HG03469 (cell line): ENCODE data around the gene ZSCAN25.
"Not testable (repeated sequence)": the region's sequence is repeated elsewhere in the genome, so short reads cannot be mapped to it uniquely, and the experiment has no call there.

Source experiments
- ATAC-seq: cut with Tn5 transposase; IDR thresholded peaks from one replicate; pipeline ENCODE4 v1.9.1; 2021; ENCODE audit warnings: mild to moderate bottlenecking, moderate library complexity, moderate number of reproducible peaks; ENCODE audit not compliant: unreplicated experiment

Gene ZSCAN25

GRCh38 chr7:99644431-99644830 is 27.7 kb downstream of the ZSCAN25 start:
- ATAC-seq: no peak

GRCh38 chr7:99645590-99645989 is 28.8 kb downstream of the ZSCAN25 start:
- no peak for ATAC-seq

- ATAC-seq: no peak
These were observed 32.1 kb downstream of the ZSCAN25 start for GRCh38 chr7:99648843-99649242.

DNA sequence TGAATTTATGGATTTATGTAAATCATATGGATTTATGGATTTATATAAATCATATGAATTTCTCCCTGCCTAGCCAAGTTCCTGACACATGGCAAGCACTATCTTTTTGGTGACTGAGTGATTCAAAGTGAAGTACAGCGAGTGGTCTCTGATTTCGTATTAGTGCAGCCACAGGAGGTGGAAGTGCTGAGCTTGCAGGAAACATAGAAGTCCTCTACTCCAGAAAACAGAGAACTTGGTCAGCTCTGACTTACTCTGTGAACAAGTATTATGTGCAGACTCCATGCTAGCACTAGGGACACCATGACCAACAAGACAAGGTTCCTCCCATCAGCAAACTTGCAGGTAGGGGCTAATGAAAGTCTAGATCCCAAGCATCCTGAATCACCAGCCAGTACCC is 34.5 kb downstream of the ZSCAN25 start:
- no peak for ATAC-seq

- ATAC-seq: no peak
These were observed 35.9 kb downstream of the ZSCAN25 start for GRCh38 chr7:99652671-99653070.

DNA sequence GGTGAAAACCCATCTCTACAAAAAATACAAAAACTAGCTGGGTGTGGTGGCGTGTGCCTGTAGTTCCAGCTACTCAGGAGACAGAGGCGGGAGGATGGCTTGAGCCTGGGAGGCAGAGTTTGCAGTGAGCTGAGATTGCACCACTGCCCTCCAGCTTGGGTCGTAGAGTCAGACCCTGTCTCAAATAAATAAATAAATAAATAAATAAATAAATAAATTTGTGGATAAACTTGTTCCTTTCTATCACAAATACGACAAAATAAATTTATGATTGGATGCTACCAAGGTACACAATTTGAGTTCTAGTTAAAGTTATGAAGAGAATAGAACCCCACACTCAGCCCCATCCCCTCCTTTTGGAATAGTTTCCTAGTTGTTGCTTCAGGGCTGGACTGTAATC is 36.5 kb downstream of the ZSCAN25 start:
- not testable (repeated sequence) for ATAC-seq

GRCh38 chr7:99653754-99654153 is 37.0 kb downstream of the ZSCAN25 start:
- no peak for ATAC-seq

GRCh38 chr7:99654626-99655025 is 37.9 kb downstream of the ZSCAN25 start:
- not testable (repeated sequence) for ATAC-seq

GRCh38 chr7:99657879-99658278 is 41.1 kb downstream of the ZSCAN25 start:
- ATAC-seq: not testable (repeated sequence)

GRCh38 chr7:99665312-99666012 is 48.7 kb downstream of the ZSCAN25 start:
- ATAC-seq: no peak

DNA sequence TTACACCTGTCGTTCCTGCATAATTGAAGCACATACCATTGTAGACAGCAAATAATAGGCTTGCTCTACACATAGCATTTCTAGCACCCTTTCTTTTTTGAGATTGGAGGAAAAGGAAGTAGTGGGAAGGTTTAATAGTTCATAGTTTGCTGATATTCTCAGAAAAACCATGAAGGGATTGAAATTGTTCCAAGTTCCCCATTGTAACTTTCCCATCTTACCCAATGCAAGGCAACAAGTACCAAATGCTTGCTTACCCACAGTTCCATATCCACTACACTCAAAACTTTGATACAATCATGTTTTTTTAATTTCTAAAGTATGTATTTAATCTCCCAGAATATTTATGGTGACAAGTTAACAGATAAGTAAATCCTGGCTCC is 49.3 kb downstream of the ZSCAN25 start:
- no peak for ATAC-seq

DNA sequence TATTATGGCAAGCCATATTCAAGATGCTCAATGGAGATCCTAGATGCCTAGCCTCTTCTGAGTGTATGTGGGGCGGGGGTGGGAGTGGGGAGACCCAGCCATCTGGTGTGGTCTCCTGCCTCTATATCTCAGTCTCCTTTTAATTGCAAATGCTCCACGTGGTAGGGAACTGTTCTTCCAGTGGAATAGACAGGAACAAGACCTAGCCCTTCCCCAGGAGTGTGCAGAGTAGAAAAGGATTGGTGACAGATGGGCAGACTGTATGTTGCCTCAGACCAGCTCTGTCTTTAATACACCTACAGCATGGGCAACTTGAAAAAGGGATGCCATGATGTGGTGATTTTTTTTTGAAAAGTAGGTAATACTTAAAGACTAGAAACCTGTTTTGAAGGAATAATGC is 50.4 kb downstream of the ZSCAN25 start:
- ATAC-seq: no peak

DNA sequence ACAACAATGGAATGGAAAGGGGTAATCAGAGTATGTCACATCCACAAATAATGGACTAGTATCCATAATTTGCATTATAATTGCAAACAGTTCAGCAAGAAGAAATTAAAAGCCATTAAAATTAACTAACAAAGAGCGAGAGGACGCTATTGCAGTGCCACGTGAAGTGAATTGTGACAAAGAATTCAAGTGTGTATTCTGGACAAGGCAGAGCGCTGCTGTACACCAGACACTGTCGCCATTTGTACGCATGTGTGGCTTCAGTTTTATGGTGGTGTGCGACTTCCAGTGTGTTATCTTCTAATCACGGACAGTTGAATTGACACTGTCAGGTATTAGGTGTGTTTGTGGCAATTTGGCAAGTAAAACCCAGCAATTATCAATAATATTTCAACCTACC is 51.8 kb downstream of the ZSCAN25 start:
- no peak for ATAC-seq

DNA sequence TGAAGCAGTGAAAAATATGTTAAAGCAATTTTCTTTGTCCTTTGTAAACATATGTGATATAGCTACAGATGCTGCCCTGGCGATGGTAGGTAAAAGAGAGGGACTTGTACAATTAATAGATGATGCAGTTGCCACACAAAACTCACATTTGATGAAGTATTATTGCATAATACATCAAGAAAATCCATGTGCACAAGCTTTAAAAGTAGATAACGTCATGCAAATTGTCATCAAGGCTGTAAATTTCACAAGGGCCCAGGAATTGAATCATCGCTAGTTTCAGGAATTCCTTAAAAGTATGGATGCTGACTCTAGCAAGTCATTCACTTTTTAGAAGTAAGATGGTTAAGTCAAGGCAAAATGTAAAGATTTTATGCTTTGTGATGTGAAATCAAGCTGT is 53.0 kb downstream of the ZSCAN25 start:
- ATAC-seq: no peak

- no peak for ATAC-seq
These were observed 55.8 kb downstream of the ZSCAN25 start for GRCh38 chr7:99672573-99672972.

GRCh38 chr7:99674995-99675742 is 58.4 kb downstream of the ZSCAN25 start:
- no peak for ATAC-seq

DNA sequence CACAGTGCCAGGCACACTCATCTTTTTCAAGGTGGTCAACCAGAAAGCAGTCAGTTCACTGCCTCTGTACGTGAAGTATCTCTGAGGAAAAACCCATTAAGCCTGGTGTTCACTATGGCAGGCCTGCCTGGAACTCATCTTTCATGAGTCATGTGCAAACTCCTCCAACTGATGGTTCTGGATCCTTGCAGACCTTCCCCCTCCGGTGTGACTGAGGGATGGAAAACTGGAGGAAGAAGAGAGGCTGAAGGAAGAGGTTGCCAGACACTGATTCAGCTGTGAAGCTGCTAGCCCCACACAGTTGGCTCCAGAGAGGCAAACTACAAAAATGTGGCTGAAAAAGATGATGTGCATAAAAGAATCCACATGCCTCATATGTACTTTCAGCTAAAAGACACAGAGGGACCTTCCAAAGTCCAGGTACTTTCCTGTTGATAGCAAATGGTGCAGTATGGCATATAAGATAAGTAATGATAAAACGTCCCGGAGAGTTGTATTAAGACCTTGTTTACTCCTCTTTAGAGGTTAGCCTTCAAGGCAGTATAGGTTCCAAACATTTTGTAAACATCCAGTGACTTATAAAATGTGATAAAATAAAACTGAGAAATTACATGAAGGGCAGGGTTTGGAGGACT is 60.4 kb downstream of the ZSCAN25 start:
- ATAC-seq: no peak

GRCh38 chr7:99677648-99678045 is 60.9 kb downstream of the ZSCAN25 start:
- no peak for ATAC-seq

DNA sequence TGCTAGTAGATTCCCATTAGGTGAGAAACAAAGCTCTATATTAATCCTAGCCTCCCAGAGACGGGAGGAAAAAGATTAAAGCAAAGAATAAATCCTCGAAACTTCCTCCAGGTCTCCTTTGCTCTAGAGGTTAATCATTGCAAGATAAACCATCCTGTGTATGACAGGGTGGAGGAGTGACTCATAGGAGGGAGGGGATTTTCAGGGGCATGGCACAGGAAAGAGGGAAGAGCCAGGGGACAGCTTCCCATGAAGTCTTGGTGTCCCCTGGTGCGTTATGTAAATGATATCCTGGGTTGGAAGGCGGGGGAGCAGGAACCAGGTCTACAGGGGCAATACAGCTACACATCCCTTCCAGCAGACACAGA is 62.3 kb downstream of the ZSCAN25 start:
- no peak for ATAC-seq

- ATAC-seq: no peak
These were observed 62.9 kb downstream of the ZSCAN25 start, which contains the start of gene CYP3A5 for GRCh38 chr7:99679400-99680191. Gene CYP3A5, minus strand, starts transcription at chr7:99679996. Its CDS starts 100 bp downstream, at chr7:99679896.
